Umbilical cord (tissue), 2 donors: ENCODE data around the gene SMAD3. TPM values are rescaled to one million over a fixed set of nuclear protein-coding genes. Genes with fewer than 3 reads are reported as not detected.

Experiments used
- DNase-seq: peaks from one replicate; pipeline ENCODE4 v3.0.0-alpha.2; 2015; ENCODE audit warnings: low spot score
- total RNA-seq: library from RNA; depleted of rRNA; stranded (reverse); fragments of >200 nt; gene quantifications from one replicate; pipeline ENCODE4 v1.2.3, GENCODE V29; 2014; ENCODE audit warnings: low replicate concordance; ENCODE audit not compliant: insufficient read depth

Gene SMAD3
- total RNA-seq, 1 donor from 2014 or later: 11.1 TPM

DNA sequence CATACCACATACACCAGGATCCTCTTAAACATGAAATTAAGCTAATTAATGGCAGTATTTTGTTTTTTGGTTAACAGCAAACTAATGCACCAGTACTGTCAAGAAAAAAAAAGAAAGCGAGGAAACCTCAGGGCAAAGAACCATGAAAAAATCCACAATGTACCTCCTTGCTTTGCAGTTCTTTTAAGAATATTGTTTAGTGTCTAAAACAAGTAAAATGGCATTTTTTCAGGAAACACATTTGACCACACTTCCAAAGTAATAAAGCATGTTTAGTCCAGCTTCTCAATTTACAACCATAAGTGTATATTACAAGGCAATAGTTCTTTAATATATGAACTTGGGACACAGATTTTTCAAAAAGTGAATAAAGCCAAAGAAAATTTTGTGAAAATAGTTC lies 162.4 kb downstream of the SMAD3 start:
- no peak for DNase-seq

- DNase-seq: no peak
Measured at GRCh38 chr15:67228286-67228685, 162.9 kb downstream of the SMAD3 start.

GRCh38 chr15:67230504-67230903 lies 165.1 kb downstream of the SMAD3 start:
- DNase-seq: no peak

DNA sequence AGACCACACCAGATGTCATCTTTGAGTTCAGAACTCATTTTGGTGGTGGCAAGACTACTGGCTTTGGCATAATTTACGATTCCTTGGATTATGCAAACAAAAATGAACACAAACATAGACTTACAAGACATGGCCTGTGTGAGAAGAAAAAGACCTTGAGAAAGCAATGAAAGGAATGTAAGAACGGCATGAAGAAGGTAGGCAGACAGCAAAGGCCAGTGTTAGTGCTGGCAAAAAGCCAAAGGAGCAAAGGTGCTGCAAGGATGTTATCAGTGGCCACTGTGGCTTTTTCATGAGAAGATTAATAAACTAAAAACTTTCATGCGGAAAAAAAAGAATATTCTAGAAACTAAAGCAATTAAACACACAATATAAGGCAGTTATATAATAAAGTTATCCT lies 167.2 kb downstream of the SMAD3 start:
- peak; percentile 22 for DNase-seq

- no peak for DNase-seq
Measured at GRCh38 chr15:67240235-67241131, 175.1 kb downstream of the SMAD3 start.

DNA sequence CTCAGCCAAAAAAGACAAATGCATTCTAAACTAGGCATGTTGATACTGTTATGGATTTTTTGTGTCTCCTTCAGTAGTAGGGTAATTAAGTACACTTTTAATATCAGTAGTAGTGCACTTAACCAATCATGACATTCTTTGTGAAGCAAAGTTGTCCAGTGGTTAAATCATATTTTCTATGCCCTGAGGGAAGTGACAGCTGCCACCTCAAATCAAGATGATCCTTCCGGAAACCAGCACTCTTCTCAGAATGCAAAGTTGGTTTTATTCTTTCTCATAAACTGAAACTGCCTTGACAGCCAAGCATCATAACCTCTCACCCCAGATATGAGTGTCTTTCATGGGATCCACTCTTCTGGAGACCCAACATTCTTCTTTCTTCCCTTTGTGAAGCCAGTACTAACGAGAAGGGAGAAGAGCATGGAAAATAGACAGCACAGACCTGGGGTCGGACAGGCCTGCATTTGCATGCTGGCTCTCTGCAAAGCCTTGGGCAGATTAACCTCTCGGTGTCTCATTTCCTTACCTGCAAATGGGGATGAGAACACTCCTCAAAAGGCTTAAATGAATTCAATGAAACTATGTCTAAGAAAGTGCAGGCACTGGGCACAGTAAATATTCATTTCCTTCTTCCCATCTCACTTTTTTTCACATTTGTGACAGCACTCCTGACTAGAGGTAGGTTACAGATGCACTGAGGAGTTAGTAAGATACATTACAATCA lies 175.9 kb downstream of the SMAD3 start:
- no peak for DNase-seq

DNA sequence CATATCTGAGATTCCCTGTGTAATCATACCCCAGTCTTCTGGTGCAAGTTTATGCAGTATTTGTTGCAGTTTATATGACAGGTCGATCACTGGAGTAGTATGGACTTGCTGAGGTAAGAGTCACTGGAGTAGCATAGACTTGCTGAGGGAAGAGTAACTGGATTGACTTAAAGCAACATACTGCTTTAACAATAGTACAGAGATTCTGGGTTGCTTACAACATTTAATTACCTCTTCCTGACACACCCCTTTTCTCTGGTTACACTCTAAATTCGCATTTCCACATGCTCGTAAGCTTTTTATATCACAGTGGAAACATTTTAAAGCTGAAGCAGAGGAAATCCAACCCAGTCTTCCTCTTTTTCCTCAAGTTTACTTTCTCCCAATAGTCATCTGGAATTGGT lies 177.3 kb downstream of the SMAD3 start:
- no peak for DNase-seq

Other genes starting within 250 kb of the SMAD3 start
- 25.0 TPM for gene AAGAB, start 189.1 kb downstream of the SMAD3 start, total RNA-seq
- 2.2 TPM for gene IQCH, start 189.2 kb downstream of the SMAD3 start, total RNA-seq